Pons (tissue), 1 donor: ENCODE measurements around the gene SFXN1.

Experiments
- DNase-seq: peaks from one replicate; pipeline ENCODE4 v3.0.0-alpha.2; 2016; ENCODE audit warnings: low spot score

The SFXN1 gene

GRCh38 chr5:175466700-175467318 lies 11.6 kb upstream of the SFXN1 start:
- DNase-seq, result no peak

GRCh38 chr5:175467983-175468690 lies 10.2 kb upstream of the SFXN1 start:
- DNase-seq, result no peak

DNA sequence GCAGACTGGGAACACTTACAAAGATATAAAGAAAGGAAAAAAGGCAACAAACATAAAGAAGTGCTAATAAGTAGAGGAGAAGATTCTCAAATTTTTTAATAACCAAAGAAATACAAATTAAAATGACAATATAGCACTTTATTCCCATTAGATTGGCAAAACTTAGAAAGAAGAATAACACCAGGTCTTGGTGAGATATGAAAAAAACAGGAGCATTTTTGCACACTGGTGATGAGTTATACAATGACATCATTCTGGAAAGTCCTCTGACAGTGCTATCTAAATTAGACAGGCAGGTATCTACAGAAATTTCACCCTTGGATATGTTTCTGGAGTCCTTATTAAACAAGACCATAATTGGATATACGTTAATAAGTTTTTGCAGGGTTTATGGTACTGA lies 9.5 kb upstream of the SFXN1 start:
- no peak for DNase-seq

- no peak for DNase-seq
Observed at GRCh38 chr5:175469916-175470315, 8.4 kb upstream of the SFXN1 start.

DNA sequence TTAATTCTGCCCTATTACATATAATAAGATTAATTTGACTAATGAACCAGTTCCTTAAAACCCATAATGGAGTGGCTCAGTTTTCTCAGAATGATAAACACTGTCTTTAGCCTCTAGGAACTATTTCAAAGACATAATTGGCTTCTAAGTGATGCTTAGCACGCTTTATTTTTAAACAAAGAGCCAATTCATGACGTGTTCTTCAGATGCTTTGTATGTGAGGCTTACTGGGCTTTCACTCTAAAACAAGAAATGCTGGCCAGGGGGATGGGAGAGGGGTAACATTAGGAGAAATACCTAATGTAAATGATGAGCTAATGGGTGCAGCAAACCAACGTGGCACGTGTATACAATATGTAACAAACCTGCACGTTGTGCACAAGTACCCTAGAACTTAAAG lies 7.6 kb upstream of the SFXN1 start:
- DNase-seq, result peak; percentile 85

- no peak for DNase-seq
Observed at GRCh38 chr5:175471196-175471595, 7.2 kb upstream of the SFXN1 start.

- no peak for DNase-seq
Observed at GRCh38 chr5:175471628-175472027, 6.7 kb upstream of the SFXN1 start.

DNA sequence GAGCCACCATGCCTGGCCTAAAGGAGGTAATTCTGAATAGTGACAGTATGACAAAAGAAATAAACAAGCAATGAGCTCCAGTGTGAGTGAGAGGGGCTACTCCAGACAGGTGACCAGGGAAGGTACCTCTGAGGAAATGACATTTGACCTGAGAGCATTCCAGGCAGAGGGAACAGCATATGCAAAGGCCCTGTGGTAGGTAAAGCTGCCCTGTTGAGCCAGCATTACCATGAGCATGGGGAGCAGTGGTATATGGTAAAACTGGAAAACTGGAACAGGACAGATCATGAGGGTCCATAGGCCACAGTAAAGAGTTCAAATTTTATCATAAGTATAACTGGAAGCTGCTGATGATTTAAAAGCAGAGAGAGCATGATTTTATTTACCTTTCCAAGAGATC lies 6.0 kb upstream of the SFXN1 start:
- no peak for DNase-seq

GRCh38 chr5:175475248-175475647 lies 3.1 kb upstream of the SFXN1 start:
- no peak for DNase-seq

- no peak for DNase-seq
Observed at GRCh38 chr5:175477440-175477839, 920 bp upstream of the SFXN1 start.

DNA sequence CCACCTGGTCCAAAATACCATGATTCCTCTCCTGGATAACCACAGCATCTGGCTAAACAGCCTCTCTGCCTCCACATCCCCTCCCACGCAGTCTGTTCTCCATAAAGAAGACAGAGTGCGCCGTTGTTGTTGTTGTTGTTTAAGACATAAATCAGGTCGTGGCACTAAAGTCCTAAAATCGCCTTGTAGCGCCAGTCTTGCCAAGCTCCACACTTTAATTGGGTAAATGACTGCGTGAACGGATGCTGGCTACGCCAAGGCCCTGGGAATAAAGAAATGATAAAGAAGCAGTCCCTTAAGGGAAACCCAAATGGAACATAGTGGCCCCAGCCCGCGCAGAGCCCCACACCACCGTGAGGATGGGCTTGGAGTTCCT lies 364 bp upstream of the SFXN1 start:
- peak; percentile 41 for DNase-seq

DNA sequence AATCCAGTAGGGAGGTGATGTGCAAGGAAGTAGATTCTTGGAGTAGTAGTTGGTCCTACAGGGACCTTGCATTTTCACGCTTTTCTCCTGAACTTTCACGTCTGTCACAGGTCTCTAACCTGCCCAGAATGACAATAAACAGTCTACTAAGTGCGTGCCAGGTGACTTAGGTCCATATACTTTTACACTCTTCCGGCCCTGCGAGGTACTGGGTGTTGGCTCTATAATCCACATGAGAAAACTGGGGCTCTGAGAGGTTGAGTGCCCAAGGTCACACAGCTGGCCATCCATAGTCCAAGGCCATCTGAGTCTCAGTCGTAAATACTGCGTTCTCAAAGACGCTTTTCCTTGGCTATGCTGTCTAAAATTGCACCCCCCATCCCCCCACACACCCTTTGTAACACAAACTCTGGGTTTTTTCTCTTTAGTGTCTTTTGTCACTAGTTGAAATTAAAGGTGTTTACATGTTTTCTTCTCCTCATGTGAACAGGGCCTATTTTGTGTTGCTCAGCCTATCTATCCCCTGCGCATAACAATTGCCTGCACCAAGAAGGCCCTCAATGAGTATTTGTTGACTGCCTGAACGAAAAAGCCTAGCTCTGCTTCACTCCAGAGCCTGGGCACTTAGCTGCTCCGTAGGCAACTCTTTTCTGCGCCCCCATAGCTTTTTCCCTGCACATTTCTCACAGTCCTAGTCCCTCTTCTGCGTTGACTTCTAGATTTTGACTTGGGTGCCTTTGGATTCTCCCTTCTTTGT lies 943 bp downstream of the SFXN1 start:
- DNase-seq, result no peak

- DNase-seq, result no peak
Observed at GRCh38 chr5:175483337-175483736, 5.0 kb downstream of the SFXN1 start.

DNA sequence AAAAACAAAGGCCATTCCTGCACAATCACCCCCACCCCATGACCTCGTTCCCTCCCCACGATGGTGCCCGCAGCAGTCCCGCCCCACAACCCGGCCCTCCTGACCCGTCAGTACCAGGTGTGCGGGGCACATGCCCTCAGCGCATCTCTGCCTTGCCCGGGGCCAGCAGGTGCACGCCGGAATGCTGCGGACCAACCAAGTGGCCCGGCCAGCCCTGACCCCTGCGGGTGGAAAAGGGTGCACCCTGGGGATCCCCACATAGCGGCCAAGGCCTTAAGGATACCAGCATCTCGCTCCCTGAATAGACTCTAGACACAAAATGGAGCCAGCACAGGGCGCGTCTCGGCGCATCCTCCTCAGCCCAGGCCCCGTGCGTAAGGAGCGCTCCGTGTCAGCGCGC lies 6.0 kb downstream of the SFXN1 start:
- no peak for DNase-seq

DNA sequence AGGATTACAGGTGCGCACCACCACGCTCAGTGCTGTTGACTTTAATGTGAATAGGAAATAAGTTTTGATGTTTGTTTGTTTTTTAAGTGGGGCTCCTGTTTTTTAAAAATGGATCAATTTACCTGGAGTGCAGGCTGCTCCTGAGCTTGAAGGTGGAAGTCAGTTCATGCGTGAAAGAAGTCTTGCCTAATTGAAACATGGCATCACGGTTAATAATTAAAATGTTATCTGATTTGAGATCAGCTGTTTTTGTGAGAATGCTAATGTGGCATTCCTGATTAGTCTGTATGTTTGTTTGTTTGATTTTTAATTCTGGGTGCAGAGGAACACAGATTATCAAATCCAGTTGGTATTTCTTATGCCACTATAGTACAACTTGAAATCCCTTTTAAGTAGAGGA lies 6.5 kb downstream of the SFXN1 start:
- DNase-seq, result no peak

DNA sequence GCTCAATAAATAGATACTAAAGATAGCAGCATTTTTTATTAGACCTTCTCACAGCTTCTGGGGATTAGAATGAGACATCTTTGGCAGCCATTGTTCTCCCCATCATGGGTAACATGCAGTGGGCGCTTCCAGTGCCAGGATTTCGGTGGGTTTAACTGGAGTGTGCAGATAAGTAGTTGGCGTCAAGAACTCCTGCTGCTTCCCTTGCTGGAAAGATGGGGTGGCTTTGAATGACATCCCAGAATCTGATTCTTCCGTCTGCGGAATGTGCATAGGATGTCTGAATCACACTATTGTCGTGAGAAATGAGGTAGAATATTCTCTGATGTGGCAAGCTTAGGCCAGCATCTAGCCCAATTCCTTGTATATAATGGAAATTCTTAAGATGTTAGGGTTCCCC lies 7.3 kb downstream of the SFXN1 start:
- DNase-seq, result no peak

DNA sequence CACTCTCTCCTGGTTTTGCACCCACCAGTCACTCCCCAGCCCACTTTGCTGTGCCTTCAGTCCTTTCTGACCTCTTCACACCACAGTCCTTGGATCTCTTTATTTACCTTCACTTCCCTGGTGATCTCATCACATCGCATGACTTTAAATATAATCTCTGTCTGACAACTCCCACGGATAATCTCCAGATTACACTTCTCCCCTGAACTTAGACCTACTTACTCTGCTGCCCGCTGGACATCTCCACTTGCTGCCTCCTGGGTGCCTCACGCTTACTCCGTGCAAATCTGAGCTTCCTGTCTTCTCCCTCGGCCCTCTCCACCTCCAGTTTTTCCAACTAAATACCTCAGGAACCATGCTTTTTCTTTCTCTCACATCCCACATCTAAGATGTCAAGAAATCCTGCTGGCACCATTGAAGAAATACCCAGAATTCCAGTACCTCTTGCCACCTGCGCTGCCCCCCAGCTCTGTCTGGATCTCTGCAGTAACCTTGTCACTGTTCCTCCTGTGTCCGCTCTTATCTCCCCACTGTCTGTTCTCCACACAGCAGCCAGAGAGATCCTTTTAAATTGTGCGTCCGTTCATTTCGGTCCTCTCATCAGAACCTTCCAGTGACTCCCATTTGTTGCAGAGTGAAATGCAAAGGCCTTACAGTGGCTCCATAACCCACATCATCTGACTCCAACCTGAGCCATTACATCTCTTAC lies 9.3 kb downstream of the SFXN1 start:
- no peak for DNase-seq

DNA sequence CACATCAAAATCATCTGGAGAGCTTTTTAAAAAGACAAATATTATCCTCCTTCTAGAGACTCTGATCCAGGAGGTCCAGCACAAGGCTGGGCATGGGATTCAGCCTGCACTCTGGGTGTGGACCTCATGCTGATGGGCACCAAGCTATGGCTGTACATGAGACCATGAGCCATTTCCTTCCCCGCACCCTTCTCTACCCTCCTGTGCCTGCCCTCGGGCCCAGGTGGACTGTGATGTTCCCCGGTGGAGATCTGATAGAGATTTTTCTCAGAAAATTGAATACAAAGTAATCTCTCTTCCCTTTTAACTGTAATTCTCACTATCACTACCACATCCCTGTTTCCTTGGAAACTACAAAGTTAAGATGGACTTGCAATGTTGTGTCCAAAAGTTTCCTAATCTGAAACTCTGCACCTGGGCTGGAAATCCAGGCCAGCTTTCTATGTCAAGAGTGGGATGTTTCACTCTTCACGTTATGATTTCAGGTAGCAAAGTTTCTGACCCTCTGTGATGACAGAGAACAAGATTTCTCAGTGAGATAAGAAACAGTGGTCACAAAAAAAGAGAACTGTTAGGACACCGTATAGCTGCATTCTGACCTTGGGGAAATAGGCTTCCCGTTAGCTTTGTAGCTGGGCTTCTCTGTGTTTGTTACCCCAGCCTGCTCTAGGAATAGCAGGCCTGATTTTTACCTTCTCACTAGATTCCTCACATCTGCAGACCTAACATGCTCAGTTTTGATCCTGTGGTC lies 11.5 kb downstream of the SFXN1 start:
- no peak for DNase-seq

DNA sequence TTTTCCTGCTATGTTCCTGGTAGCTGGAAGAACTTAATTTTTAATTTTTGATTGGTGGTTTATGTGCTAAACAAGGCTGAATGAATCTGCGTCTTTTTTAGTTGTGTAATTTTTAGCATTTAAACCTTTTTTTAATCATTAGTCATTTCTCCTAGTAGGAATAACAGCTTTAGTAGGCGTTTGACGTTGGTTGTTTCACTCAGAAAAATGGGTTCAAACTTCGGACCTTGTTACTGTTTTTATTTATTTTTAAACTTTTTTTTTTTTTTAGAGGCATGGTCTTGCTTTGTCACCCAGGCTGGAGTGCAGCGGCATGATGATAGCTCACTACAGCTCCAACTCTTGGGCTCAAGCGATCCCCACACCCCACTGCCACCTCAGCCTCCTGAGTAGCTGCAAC lies 12.9 kb downstream of the SFXN1 start:
- DNase-seq, result no peak

DNA sequence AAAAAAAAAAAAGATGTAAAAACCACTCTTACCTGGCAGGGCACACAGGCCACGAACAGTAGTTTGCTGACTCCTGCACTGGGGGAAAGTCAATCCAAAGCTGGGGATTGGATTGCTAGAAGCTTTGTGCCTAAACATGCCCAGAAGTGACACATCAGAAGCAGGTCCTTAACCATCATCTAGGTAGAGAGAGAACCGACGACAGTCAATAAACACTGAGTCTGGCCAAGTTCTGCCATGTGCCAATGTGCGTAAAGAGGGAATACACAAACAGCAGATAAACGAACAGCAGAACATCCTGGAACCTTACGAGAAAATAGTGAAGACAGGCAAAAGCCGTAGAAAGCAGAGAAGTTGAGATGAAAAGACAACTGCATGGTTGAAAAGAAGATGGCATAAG lies 14.9 kb downstream of the SFXN1 start:
- no peak for DNase-seq

GRCh38 chr5:175493726-175494125 lies 15.4 kb downstream of the SFXN1 start:
- no peak for DNase-seq
